ENCODE data around the gene SSMEM1. TPM values are rescaled to one million over a fixed set of nuclear protein-coding genes. Genes with fewer than 3 reads are reported as not detected.

The SSMEM1 gene
- total and polyA plus RNA-seq, 2 donors (not counting 1 experiment from before 2014, with no cell fraction given), result not detected

GRCh38 chr7:130227883-130228575, 20.4 kb downstream of the SSMEM1 start:
- Histone ChIP-seq H3K4me2 (replicated peaks; ENCODE audit: low read depth, low read length, poor library complexity, severe bottlenecking) (no peak overlapping the region), H3K36me3 (replicated peaks in 1 of 2; ENCODE audit: control extremely low read depth in 1 of 2, control insufficient read depth in 1 of 2, extremely low read depth in 1 of 2, insufficient read depth in 2 of 2, low read length in 1 of 2) (no peaks in the 10 kb centered on the region)
- no peak for ATAC-seq (ENCODE audit: low read depth)

More at GRCh38 chr7:130227883-130228575, 20.4 kb downstream of the SSMEM1 start:
- no peaks in the 10 kb centered on the region for H3K27me3 ChIP-seq (replicated peaks in 1 of 4; ENCODE audit: control extremely low read depth in 1 of 4, control insufficient read depth in 3 of 4, insufficient read depth in 4 of 4, low read length in 3 of 4)
- no peaks in the 10 kb centered on the region for H3K9me3 ChIP-seq (ENCODE audit: control extremely low read depth in 1 of 3, control insufficient read depth in 2 of 3, insufficient read depth in 1 of 3, low read length in 2 of 3)
- H3K4me3 ChIP-seq (ENCODE audit: control extremely low read depth in 1 of 5, extremely low read depth in 1 of 5, insufficient read depth in 1 of 5, low read depth in 2 of 5, low read length in 4 of 5), result no peak overlapping the region
- H2AFZ ChIP-seq (ENCODE audit: insufficient read depth, low read depth, low read length, poor library complexity, severe bottlenecking), result no peak overlapping the region
- Mint-ChIP-seq H3K4me3 (no peak overlapping the region), H3K27ac (no peak overlapping the region), H3K27me3 (peaks cover 6% of the 10 kb centered on the region), H3K9me3 (ENCODE audit: insufficient read depth) (no peaks in the 10 kb centered on the region), H3K4me1 (peaks cover 2% of the 10 kb centered on the region)
- H3K79me2 ChIP-seq (ENCODE audit: control insufficient read depth, insufficient read depth, low read length), result no peaks in the 10 kb centered on the region
- POLR2A ChIA-PET, result no interaction called here
- no peak for DNase-seq
- H3K4me1 ChIP-seq (ENCODE audit: control insufficient read depth in 2 of 2, insufficient read depth in 2 of 2, low read length in 2 of 2), result no peaks in the 10 kb centered on the region
- no peak overlapping the region for H3K9ac ChIP-seq (ENCODE audit: low read length)
- intact Hi-C loops (cut with micrococcal nuclease), result no loop called here
- no CpG with 5 or more reads among the region's 1 CpG for WGBS (ENCODE audit: insufficient coverage)
- CTCF ChIA-PET, result no interaction called here
- TF ChIP-seq CTCF (IDR thresholded peaks at IDR 0.05) (no peak), EZH2 (IDR thresholded peaks at IDR 0.05; ENCODE audit: borderline replicate concordance, insufficient read depth, low read depth, low read length, poor library complexity, severe bottlenecking) (no peak)
- H3K27ac ChIP-seq (ENCODE audit: low read length in 2 of 2), result no peak overlapping the region
- H4K20me1 ChIP-seq (ENCODE audit: control insufficient read depth, insufficient read depth, low read length, poor library complexity, severe bottlenecking), result no peaks in the 10 kb centered on the region

All from B cell (primary cell).